K562 (cell line): Measurements from ENCODE around the gene OPRL1. TPM values are rescaled to one million over a fixed set of nuclear protein-coding genes. Genes with fewer than 3 reads are reported as not detected.

Experiments used
- ATAC-seq: fragments of 200-7000 bp; cut with Tn5 transposase; 3 replicates; pipeline ENCODE4 v1.9.1; 2020; ENCODE audit warnings: moderate library complexity
- BruUV-seq: library from RNA; stranded (reverse); fragments of 400-500 nt; replicated peaks from 2 replicates; lab custom pipeline; 2021; lab: Mats Ljungman, UMichigan
- CTCF ChIA-PET: fragments of 300-600 bp; formaldehyde crosslinking; extraction: SDS; loops from one replicate; lab custom pipeline; 2021; ENCODE audit warnings: low intra/inter-chr PET ratio; lab: Yijun Ruan, JAX
- POLR2A ChIA-PET: fragments of 300-600, 350-650 bp; sonication (Branson Sonifier 250); formaldehyde crosslinking; extraction: SDS; loops from one replicate; lab custom pipeline; 2021; ENCODE audit warnings: antibody characterized with exemption, inconsistent platforms; lab: Yijun Ruan, JAX
- DNase-seq, 4 experiments: peaks; one replicate each; pipeline versions ENCODE4 v3.0.0 to v3.0.0-alpha.2; 2011 to 2018; ENCODE audit warnings: low spot score in 3 of 4, mixed read lengths in 3 of 4; ENCODE audit errors: extremely low read depth in 1 of 4
- FAIRE-seq: peaks from 2 replicates; lab custom pipeline; 2011; peaks lifted over from hg19 to GRCh38; lab: Jason Lieb, UNC
- H2AFZ ChIP-seq: 2 replicates; pipeline ENCODE4 v1.6.0; 2011; ENCODE audit warnings: low read depth, low read length, control low read depth, inconsistent platforms
- H3K27ac ChIP-seq: fragments of 200-600 bp; 3 replicates; pipeline ENCODE4 v1.8.0; 2011; ENCODE audit warnings: low read depth, mild to moderate bottlenecking, control low read depth, inconsistent platforms, low read length, moderate library complexity, mixed read lengths; ENCODE audit errors: extremely low read depth
- H3K27me3 ChIP-seq, 2 experiments: fragments of 300-600 bp in 1 of 2; 2 replicates in 1 of 2; 3 replicates in 1 of 2; pipeline versions ENCODE4 v1.6.0 to v1.8.0; 2011; ENCODE audit warnings: inconsistent platforms in 2 of 2, low read length in 2 of 2, mild to moderate bottlenecking in 1 of 2, mixed read lengths in 1 of 2, moderate library complexity in 1 of 2; ENCODE audit not compliant: control insufficient read depth in 2 of 2, insufficient read depth in 2 of 2
- H3K36me3 ChIP-seq: fragments of 300-600 bp; 3 replicates; pipeline ENCODE4 v1.8.0; 2011; ENCODE audit warnings: mild to moderate bottlenecking, low read length, inconsistent platforms; ENCODE audit not compliant: control insufficient read depth, insufficient read depth
- H3K4me1 ChIP-seq, 2 experiments: fragments of 200-600 bp in 1 of 2; replicated peaks in 1 of 2; 2 replicates in 1 of 2; 3 replicates in 1 of 2; pipeline versions ENCODE4 v1.5.1 to v1.8.0; 2011; ENCODE audit warnings: inconsistent platforms in 2 of 2, low read length in 2 of 2, mild to moderate bottlenecking in 1 of 2, mixed read lengths in 1 of 2, moderate library complexity in 1 of 2; ENCODE audit not compliant: control insufficient read depth in 2 of 2, insufficient read depth in 2 of 2
- H3K4me2 ChIP-seq: 2 replicates; pipeline ENCODE4 v1.6.1; 2011; ENCODE audit warnings: low read length, control low read depth, inconsistent platforms, mixed read lengths; ENCODE audit not compliant: insufficient read depth
- H3K4me3 ChIP-seq: fragments of 200-600 bp; sonication (generic), shearing (Covaris generic); 2 replicates; pipeline ENCODE4 v1.5.1; 2016; ENCODE audit warnings: control low read depth, inconsistent platforms
- H3K79me2 ChIP-seq: fragments of 200-600 bp; 3 replicates; pipeline ENCODE4 v1.8.0; 2011; ENCODE audit warnings: low read length, inconsistent platforms; ENCODE audit not compliant: control insufficient read depth, insufficient read depth
- H3K9ac ChIP-seq, 2 experiments: 2 replicates each; pipeline versions ENCODE4 v1.6.0 to v1.6.1; 2011; ENCODE audit warnings: low read depth in 2 of 2, low read length in 2 of 2, control low read depth in 1 of 2, inconsistent platforms in 1 of 2, mild to moderate bottlenecking in 1 of 2, mixed read lengths in 1 of 2; ENCODE audit not compliant: insufficient read depth in 1 of 2
- H3K9me1 ChIP-seq: one replicate; pipeline ENCODE4 v1.6.0; 2011; ENCODE audit warnings: inconsistent platforms, mild to moderate bottlenecking, low read length, moderate library complexity; ENCODE audit not compliant: control insufficient read depth, insufficient read depth
- H3K9me3 ChIP-seq: replicated peaks from 2 replicates; pipeline ENCODE4 v1.5.1; 2011; ENCODE audit warnings: low read depth, low read length, inconsistent platforms; ENCODE audit not compliant: control insufficient read depth, insufficient read depth
- H4K20me1 ChIP-seq: replicated peaks from 2 replicates; pipeline ENCODE4 v1.6.1; 2011; ENCODE audit warnings: low read length, inconsistent platforms, mixed read lengths; ENCODE audit not compliant: control insufficient read depth, insufficient read depth
- ARID4B ChIP-seq: sonication (generic); formaldehyde crosslinking; IDR thresholded peaks from 2 replicates; pipeline ENCODE4 v1.8.0; 2022; ENCODE audit warnings: mild to moderate bottlenecking, missing genetic modification reagents
- CCAR2 ChIP-seq: fragments of 200-400 bp; formaldehyde crosslinking; IDR thresholded peaks from 2 replicates; pipeline ENCODE4 v1.6.1; 2017; ENCODE audit warnings: mild to moderate bottlenecking, low read depth, low read length
- DACH1 ChIP-seq: fragments of 450-650 bp; IDR thresholded peaks from 2 replicates; pipeline ENCODE4 v1.6.1; 2018; ENCODE audit not compliant: partially characterized antibody
- DNMT1 ChIP-seq: fragments of 450-650 bp; IDR thresholded peaks from 2 replicates; pipeline ENCODE4 v1.6.1; 2016; ENCODE audit warnings: antibody characterized with exemption, mild to moderate bottlenecking
- HDAC6 ChIP-seq: IDR thresholded peaks from 2 replicates; pipeline ENCODE4 v1.6.1; 2012; ENCODE audit warnings: low read depth, mild to moderate bottlenecking, control low read depth, inconsistent platforms, low read length, moderate library complexity
- HEY1 ChIP-seq: fragments of 250-450 bp; sonication (Bioruptor Pico); IDR thresholded peaks from 2 replicates; pipeline ENCODE4 v1.5.0; 2020; ENCODE audit warnings: mild to moderate bottlenecking, moderate library complexity, borderline replicate concordance
- L3MBTL2 ChIP-seq: fragments of 450-650 bp; IDR thresholded peaks from 2 replicates; pipeline ENCODE4 v1.6.1; 2016; ENCODE audit warnings: mild to moderate bottlenecking, moderate library complexity
- PRPF4 ChIP-seq: fragments of 200-400 bp; formaldehyde crosslinking; IDR thresholded peaks from one replicate; pipeline ENCODE4 v1.6.1; 2017; ENCODE audit warnings: low read length, low read depth, mild to moderate bottlenecking; ENCODE audit not compliant: insufficient read depth, poor library complexity, severe bottlenecking
- SMARCC2 ChIP-seq: fragments of 450-650 bp; IDR thresholded peaks from 2 replicates; pipeline ENCODE4 v1.6.1; 2017; ENCODE audit warnings: antibody characterized with exemption, moderate library complexity, mild to moderate bottlenecking, low read depth
- SRSF7 ChIP-seq: fragments of 200-400 bp; formaldehyde crosslinking; optimal IDR thresholded peaks from 2 replicates; pipeline ENCODE3; 2017; ENCODE audit warnings: mild to moderate bottlenecking, low read depth, low read length
- TRIM24 ChIP-seq, 2 experiments: fragments of 450-650 bp; IDR thresholded peaks; 2 replicates each; pipeline ENCODE4 v1.6.1; 2016
- ZBTB26 ChIP-seq: fragments of 450-650 bp; formaldehyde crosslinking; IDR thresholded peaks from 2 replicates; pipeline ENCODE4 v1.4.0; 2022; ENCODE audit warnings: missing genetic modification characterization
- ZC3H8 ChIP-seq: fragments of 450-650 bp; IDR thresholded peaks from 2 replicates; pipeline ENCODE4 v1.6.1; 2017
- ZNF277 ChIP-seq: fragments of 250-450 bp; sonication (Bioruptor Pico); IDR thresholded peaks from 2 replicates; pipeline ENCODE4 v1.8.0; 2022; ENCODE audit warnings: inconsistent platforms, mild to moderate bottlenecking, moderate library complexity, borderline replicate concordance
- WGBS: fragments of 100-300 bp; shearing (Covaris generic); methylation state at CpG from one replicate; pipeline ENCODE4 v1.1.6; 2016; ENCODE audit warnings: low coverage, mixed read lengths; ENCODE audit not compliant: insufficient coverage; ENCODE audit errors: missing lambda C conversion rate; 5-methylcytosine and 5-hydroxymethylcytosine counted together
- in situ Hi-C: fragments of 300-500 bp; cut with MboI; formaldehyde crosslinking; loops from 4 replicates; pipeline ENCODE4 v1.15.0; 2018; ENCODE audit warnings: inconsistent platforms, mixed read lengths
- intact Hi-C: fragments of 100-400 bp; cut with micrococcal nuclease; formaldehyde crosslinking; loops from 2 replicates; pipeline ENCODE4 v1.14.2; 2022
- polyA plus RNA-seq, 8 experiments: library from polyadenylated mRNA; depleted of rRNA in 4 of 8; stranded (reverse) in 5 of 8; unstranded in 3 of 8; fragments of >200 nt; fragmentation: Nextera tagmentation in 2 of 8; fragmentation: Illumina TruSeq in 1 of 8; extraction: Ambion mirVana in 2 of 8; extraction: Trizol in 1 of 8; gene quantifications; 2 replicates each; pipeline versions ENCODE4 v1.2.1 to v1.2.3, GENCODE V29; 2011 to 2014; ENCODE audit warnings: inconsistent platforms in 1 of 8, missing spikeins in 1 of 8
- total RNA-seq, 7 experiments: library from RNA; depleted of rRNA in 6 of 7; stranded (reverse); fragments of >200 nt in 6 of 7; fragmentation: Illumina TruSeq in 2 of 7; extraction: Trizol in 2 of 7; gene quantifications; 2 replicates each; pipeline versions ENCODE4 v1.2.1 to v1.2.3, GENCODE V29; 2011 to 2021; ENCODE audit warnings: low replicate concordance in 1 of 7
- TF ChIP-seq, protein P1 (sequence below), 2 experiments: fragments of 250-450 bp in 1 of 2; fragments of 450-650 bp in 1 of 2; sonication (Bioruptor Pico) in 1 of 2; IDR thresholded peaks; 2 replicates each; pipeline versions ENCODE4 v1.6.1 to v1.8.0; 2016 to 2021; ENCODE audit warnings: mild to moderate bottlenecking in 2 of 2, moderate library complexity in 2 of 2, missing compliant biosample characterization in 1 of 2, missing genetic modification characterization in 1 of 2

The OPRL1 gene
- total and polyA plus RNA-seq, 9 of the 15 experiments (the other 6 are each of a cell fraction or from before 2014, with no cell fraction given) = 0.06 to 0.33 (median 0.11) TPM; not detected in 2

DNA sequence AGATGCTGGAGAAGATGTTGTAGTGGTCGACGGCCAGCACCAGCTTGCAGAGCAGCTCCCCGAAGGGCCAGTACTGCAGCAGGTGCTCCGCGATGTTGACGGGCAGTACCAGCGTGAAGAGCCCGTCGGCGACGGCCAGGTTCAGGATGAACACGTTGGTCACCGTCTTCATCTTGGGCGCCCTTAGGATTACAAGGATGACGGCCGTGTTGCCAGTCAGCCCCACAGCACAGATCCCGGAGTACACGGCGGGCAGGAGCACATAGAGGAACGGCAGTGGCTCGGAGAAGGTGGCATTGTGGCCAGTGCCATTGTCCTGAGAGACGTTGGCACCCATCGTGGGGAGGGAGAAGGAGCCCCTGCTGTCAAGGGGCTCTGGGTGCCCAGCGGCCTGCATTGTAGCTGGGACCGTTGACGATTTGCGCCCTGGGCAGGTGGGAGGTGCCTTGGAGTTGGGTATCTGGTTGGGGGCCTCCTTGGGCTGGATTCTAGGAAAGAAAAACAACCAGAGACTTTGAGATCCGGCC lies 26.6 kb downstream of the OPRL1 start:
- DNase-seq = no peak
- ChIA-PET POLR2A (interaction anchor here (0.6 to 1.2 kb wide), 2 partner anchors 10 to 1406 kb away, joined by 3 read pairs; no protein-coding TSS in a partner anchor), CTCF (no interaction called here)
- 3% methylated on average over 20 of the region's 28 CpGs for WGBS
- in situ Hi-C loops = no loop called here
- no TSS peak for BruUV-seq
- H3K4me1 ChIP-seq = peaks cover 0 to 54% of the 10 kb centered on the region in 2 experiments; a peak in 4 of 5 replicates
- no peak overlapping the region for H2AFZ ChIP-seq
- peaks cover 43 to 78% of the 10 kb centered on the region in 2 experiments for H3K27me3 ChIP-seq
- no peaks in the 10 kb centered on the region for H3K36me3 ChIP-seq
- H3K4me3 ChIP-seq = no peak overlapping the region
- H4K20me1 ChIP-seq = peaks cover 20% of the 10 kb centered on the region
- intact Hi-C loops = no loop called here
- ATAC-seq = no peak
- peaks cover 2% of the 10 kb centered on the region for H3K9me1 ChIP-seq
- H3K9ac ChIP-seq = peak overlapping the region in 1 of 2 experiments; percentile 64; a peak in 2 of 4 replicates
- no peak for FAIRE-seq
- no peaks in the 10 kb centered on the region for H3K9me3 ChIP-seq
- no peaks in the 10 kb centered on the region for H3K79me2 ChIP-seq
- TF ChIP-seq CCAR2 (no peak), DNMT1 (no peak), ZNF277 (CRISPR knock-in tag) (no peak), SRSF7 (no peak), L3MBTL2 (no peak), ZC3H8 (no peak), HDAC6 (no peak), ARID4B (CRISPR knock-in tag) (no peak), TRIM24 (IDR thresholded peaks at IDR 0.05) (no peak), HEY1 (CRISPR knock-in tag) (no peak), SMARCC2 (no peak), ZBTB26 (CRISPR knock-in tag) (no peak), PRPF4 (no peak), DACH1 (no peak)
- TF ChIP-seq, protein P1, sequence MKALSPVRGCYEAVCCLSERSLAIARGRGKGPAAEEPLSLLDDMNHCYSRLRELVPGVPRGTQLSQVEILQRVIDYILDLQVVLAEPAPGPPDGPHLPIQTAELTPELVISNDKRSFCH (CRISPR knock-in tag; IDR thresholded peaks at IDR 0.05) = no peak
- TF ChIP-seq, protein P1 (tag; IDR thresholded peaks at IDR 0.05) = no peak
- no peak overlapping the region for H3K27ac ChIP-seq
- H3K4me2 ChIP-seq = no peak overlapping the region
